NB4 (cell line): ENCODE results near the gene UBE2N.

Experiments used
- TF ChIP-seq, protein P1 (sequence below): IDR thresholded peaks from 2 replicates; pipeline ENCODE4 v1.6.1; 2011; ENCODE audit warnings: low read depth, low read length
- TF ChIP-seq, protein P2 (sequence below): IDR thresholded peaks from one replicate; pipeline ENCODE4 v1.5.1; 2012; ENCODE audit warnings: low read depth, low read length

DNA sequence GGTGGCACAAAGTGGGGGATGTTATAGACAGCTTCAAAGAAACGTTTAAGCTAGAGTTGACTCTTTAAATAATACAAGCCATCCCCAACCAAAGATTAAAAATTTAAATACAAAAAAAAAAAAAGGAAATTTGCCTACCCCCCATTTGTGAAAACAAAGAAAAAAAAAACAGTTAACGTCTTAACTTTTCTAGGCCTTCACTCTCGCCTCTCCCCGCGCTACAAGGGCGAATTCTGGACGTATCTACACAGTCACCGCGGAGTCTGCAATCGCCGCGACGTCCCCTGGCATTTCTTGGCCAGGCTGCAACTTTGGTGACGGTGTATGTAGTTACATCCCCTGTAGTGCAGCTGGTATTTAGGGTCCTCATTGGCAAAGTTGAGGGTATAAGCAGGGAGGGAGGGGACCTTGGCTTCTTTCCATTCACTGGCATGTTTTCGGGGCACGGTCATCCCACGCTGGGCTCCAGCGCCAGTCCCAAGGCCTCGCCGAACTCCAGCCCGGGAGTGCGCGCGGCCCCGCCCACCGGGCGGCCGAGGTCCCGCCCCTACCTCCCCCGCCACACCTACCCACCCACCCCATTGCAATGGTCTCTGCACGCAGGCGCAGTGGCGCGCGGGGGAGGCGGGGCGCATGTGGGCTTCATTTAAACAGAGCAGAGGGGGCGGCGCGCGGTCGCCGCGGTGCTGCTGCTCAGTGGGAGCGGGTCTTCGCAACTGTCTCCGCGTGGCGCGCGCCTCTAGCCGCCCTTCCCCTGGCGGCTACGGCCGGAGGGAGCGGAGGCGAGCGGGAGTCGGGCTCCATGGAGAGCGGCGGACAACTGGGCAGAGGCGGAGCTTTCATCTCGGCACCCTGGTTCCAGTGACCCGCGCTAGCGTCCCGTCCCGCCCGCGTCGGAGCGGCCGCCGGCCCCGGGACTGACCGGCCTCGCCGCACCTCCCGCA is 64.2 kb downstream of the UBE2N start, which contains the start of gene NUDT4:
- TF ChIP-seq, protein P1, sequence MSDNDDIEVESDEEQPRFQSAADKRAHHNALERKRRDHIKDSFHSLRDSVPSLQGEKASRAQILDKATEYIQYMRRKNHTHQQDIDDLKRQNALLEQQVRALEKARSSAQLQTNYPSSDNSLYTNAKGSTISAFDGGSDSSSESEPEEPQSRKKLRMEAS, result peak; percentile 66
- TF ChIP-seq, protein P2, sequence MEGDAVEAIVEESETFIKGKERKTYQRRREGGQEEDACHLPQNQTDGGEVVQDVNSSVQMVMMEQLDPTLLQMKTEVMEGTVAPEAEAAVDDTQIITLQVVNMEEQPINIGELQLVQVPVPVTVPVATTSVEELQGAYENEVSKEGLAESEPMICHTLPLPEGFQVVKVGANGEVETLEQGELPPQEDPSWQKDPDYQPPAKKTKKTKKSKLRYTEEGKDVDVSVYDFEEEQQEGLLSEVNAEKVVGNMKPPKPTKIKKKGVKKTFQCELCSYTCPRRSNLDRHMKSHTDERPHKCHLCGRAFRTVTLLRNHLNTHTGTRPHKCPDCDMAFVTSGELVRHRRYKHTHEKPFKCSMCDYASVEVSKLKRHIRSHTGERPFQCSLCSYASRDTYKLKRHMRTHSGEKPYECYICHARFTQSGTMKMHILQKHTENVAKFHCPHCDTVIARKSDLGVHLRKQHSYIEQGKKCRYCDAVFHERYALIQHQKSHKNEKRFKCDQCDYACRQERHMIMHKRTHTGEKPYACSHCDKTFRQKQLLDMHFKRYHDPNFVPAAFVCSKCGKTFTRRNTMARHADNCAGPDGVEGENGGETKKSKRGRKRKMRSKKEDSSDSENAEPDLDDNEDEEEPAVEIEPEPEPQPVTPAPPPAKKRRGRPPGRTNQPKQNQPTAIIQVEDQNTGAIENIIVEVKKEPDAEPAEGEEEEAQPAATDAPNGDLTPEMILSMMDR, result no peak
